ENCODE results near the gene FER.

GRCh38 chr5:109223531-109223930 lies 475.8 kb downstream of the FER start:
- TF ChIP-seq CTCF (IDR thresholded peaks at IDR 0.05) (no peak), POLR2AphosphoS5 (IDR thresholded peaks at IDR 0.05; ENCODE audit: insufficient read depth in 1 of 2, low read depth in 1 of 2) (no peak), POLR2A (IDR thresholded peaks at IDR 0.05) (no peak)
